ENCODE results near the gene CSF1. TPM values are rescaled to one million over a fixed set of nuclear protein-coding genes. Genes with fewer than 3 reads are reported as not detected.

Gene CSF1
- total and polyA plus RNA-seq, 2 of the 13 experiments (the other 11 are each of a cell fraction or from before 2014, with no cell fraction given) = 4.6 to 13.3 TPM

GRCh38 chr1:109959974-109960744 lies 49.5 kb downstream of the CSF1 start (continued):
- TF ChIP-seq ZNF788 (CRISPR knock-in tag; IDR thresholded peaks at IDR 0.05; ENCODE audit: borderline replicate concordance) = peak; percentile 70; the same call in 1 of the 2 replicates
- TF ChIP-seq GATA4 (IDR thresholded peaks at IDR 0.05; ENCODE audit: borderline replicate concordance, low read depth) = peak; percentile 47; the same call in 1 of the 2 replicates
- TF ChIP-seq KDM2A (CRISPR knock-in tag; IDR thresholded peaks at IDR 0.05; ENCODE audit: borderline replicate concordance, low read depth) = no peak
- no peak for TF ChIP-seq ZNF660 (CRISPR knock-in tag; IDR thresholded peaks at IDR 0.05; ENCODE audit: borderline replicate concordance, low read depth)
- no peak for TF ChIP-seq WIZ (CRISPR knock-in tag; IDR thresholded peaks at IDR 0.05)
- TF ChIP-seq ZSCAN21 (CRISPR knock-in tag; IDR thresholded peaks at IDR 0.05; ENCODE audit: borderline replicate concordance) = no peak
- no peak for TF ChIP-seq ADNP (CRISPR knock-in tag; IDR thresholded peaks at IDR 0.05)
- TF ChIP-seq TCF7 (IDR thresholded peaks at IDR 0.05; ENCODE audit: low read depth) = peak; percentile 73
- TF ChIP-seq ZNF546 (CRISPR knock-in tag; conservative IDR thresholded peaks at IDR 0.05) = 0 out of 2 replicates have a peak, but pooled peaks have one; percentile 44
- peak; percentile 69 for TF ChIP-seq MIER2 (CRISPR knock-in tag; IDR thresholded peaks at IDR 0.05)
- TF ChIP-seq SMARCC2 (IDR thresholded peaks at IDR 0.05) = no peak
- peak; percentile 76; the same call in 1 of the 2 replicates for TF ChIP-seq SOX5 (CRISPR knock-in tag; IDR thresholded peaks at IDR 0.05; ENCODE audit: borderline replicate concordance)
- TF ChIP-seq SKIL (CRISPR knock-in tag; IDR thresholded peaks at IDR 0.05; ENCODE audit: borderline replicate concordance) = peak; percentile 69; the same call in 1 of the 2 replicates
- peak; percentile 58; the same call in 1 of the 2 replicates for TF ChIP-seq ZSCAN9 (CRISPR knock-in tag; IDR thresholded peaks at IDR 0.05; ENCODE audit: borderline replicate concordance)
- no peak for TF ChIP-seq CEBPZ (IDR thresholded peaks at IDR 0.05; ENCODE audit: low read length)
- TF ChIP-seq TFDP1 (CRISPR knock-in tag; IDR thresholded peaks at IDR 0.05; ENCODE audit: borderline replicate concordance) = peak; percentile 91
- no peak for TF ChIP-seq ZNF414 (CRISPR knock-in tag; IDR thresholded peaks at IDR 0.05)
- no peak for TF ChIP-seq ZNF678 (CRISPR knock-in tag; IDR thresholded peaks at IDR 0.05)
- TF ChIP-seq DNMT3B (CRISPR knock-in tag; conservative IDR thresholded peaks at IDR 0.05) = 0 out of 2 replicates have a peak, but pooled peaks have one; percentile 53
- no peak for TF ChIP-seq KLF13 (CRISPR knock-in tag; IDR thresholded peaks at IDR 0.05)
- no peak for TF ChIP-seq ZNF224 (CRISPR knock-in tag; IDR thresholded peaks at IDR 0.05)
- peak; percentile 25 for TF ChIP-seq TBL1XR1 (IDR thresholded peaks at IDR 0.05; ENCODE audit: borderline replicate concordance, low read length, partially characterized antibody)
- TF ChIP-seq CENPX (CRISPR knock-in tag; IDR thresholded peaks at IDR 0.05) = no peak

Measured in HepG2 (cell line).